ENCODE data around the gene CHCHD1.

DNA sequence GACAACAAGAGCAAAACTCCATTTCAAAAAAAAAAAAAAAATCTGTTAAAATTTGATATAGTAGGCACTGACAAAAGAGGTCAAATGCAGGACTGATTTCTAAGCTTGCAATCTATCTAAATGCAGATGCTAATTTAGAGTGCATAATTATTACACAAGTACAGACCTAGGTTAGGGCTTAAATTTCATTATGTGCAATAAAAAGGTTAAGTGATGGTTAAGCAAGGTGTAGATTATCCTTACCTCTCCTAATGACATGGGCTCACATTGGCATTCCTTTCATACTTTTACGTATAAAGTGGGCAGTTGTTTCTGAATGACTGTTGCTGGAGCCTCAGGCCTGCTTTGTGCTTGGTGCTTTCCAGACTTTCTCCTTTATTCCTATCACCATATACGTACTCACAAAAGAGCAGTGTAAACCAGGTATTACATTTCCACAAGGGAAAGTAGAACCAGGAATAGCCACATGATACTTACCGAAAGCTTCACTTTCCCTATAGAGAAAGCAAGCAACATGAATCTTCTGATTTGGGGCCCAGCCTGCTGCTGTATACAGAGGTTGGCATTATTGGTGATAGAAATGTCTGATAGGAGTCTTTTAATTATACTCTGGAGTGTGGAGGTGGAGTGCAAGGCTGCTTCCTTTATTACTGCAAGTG is 2.2 kb upstream of the CHCHD1 start:
- TF ChIP-seq CTCF (conservative IDR thresholded peaks at IDR 0.05; ENCODE audit: low read length) (no peak), EZH2phosphoT487 (IDR thresholded peaks at IDR 0.05; ENCODE audit: borderline replicate concordance) (no peak)

Data from Loucy (cell line).